CD4-positive, alpha-beta T cell treated with Interleukin-21 for 1 hour (primary cell): Measurements from ENCODE around the gene ACSM2A.
"Not testable (repeated sequence)": the region's sequence is repeated elsewhere in the genome, so short reads cannot be mapped to it uniquely, and the experiment has no call there.

ENCODE experiments used
- DNase-seq: peaks from one replicate; pipeline ENCODE4 v3.0.0-alpha.2; 2020

ACSM2A gene

DNA sequence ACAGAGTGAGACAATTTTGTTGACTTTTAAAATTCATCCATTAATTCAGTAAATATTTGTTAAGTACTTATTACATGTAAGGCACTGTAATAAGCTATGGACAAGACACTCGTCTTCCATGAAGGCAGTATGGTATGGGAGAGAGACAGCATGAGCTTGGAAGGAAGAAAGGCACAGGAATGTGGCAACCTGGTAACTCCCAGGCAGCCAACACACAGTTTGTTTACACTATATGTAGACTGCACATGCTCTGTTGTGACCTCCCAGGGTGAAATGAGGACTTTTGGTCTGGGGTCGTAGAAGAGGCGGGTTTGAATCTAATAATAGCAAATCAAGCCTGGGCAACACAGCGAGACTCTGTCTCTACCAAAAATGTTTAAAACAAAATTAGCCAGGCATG is 9.0 kb downstream of the ACSM2A start:
- not testable (repeated sequence) for DNase-seq

DNA sequence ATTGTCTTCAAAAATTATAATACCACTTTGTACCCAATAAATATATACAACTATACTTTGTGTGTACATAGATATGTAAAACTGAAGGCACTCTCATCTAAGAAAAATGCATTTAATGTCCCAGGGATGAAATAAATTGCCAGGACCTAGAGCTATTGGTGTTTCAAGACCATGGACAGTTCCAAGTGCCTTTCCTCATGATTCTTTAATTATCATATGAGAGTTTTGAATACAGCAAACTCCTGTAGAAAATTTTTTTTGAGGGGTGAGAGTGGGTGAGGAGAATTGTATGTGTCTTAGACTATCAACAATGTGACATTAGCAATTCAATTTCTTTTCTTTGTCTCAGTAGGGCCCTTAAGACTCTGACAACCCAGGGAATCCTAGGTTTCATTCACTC is 17.6 kb downstream of the ACSM2A start:
- not testable (repeated sequence) for DNase-seq

- DNase-seq, result not testable (repeated sequence)
These were observed 18.6 kb downstream of the ACSM2A start for GRCh38 chr16:20469930-20470329.

DNA sequence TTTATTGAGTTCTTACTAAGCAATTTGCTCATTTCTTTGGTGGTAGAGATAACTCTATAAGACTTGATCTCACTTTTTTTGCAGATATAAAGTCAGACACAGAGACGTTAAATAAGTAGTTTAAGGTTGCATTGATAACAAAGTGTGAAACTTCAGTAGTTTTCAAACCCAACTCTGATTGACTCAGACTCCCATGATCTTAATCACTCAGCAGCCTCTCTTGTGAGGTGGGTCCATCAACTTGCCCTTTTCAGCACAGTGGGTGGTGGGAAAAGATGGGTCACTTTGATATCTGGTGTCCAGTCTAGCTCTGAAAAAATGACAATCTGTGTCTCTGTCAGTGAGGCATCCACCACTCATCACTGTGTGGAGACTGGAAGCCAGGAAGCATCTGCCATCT is 19.4 kb downstream of the ACSM2A start:
- DNase-seq, result not testable (repeated sequence)

DNA sequence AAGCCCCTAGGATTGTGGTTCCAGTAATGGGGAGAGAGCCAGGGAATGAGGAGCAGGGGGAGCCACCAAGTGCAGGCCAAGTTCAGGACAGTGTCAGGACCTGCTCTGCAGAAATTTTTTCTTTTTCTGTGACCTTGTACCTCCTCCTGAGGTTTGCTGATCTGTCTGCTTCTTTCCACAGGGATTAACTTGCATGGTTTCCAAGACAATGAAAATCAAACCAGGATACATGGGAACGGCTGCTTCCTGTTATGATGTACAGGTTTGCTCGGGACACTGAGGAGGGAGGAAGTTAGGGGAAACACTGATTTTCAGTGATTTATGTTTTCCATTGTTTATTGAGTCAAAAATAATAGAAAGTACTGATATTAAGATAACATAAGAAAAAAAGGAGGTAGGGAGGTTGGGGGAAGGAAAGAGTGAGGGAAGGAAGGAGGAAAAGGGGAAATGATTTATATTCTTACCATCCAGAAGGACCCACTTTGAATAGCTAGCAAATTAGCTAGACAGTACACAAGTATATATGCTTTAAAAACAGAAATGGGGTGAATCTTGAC is 25.9 kb downstream of the ACSM2A start:
- DNase-seq, result not testable (repeated sequence)

- not testable (repeated sequence) for DNase-seq
These were observed 32.7 kb downstream of the ACSM2A start for GRCh38 chr16:20483989-20484388.

- no peak for DNase-seq
These were observed 33.4 kb downstream of the ACSM2A start for GRCh38 chr16:20484726-20485125.

DNA sequence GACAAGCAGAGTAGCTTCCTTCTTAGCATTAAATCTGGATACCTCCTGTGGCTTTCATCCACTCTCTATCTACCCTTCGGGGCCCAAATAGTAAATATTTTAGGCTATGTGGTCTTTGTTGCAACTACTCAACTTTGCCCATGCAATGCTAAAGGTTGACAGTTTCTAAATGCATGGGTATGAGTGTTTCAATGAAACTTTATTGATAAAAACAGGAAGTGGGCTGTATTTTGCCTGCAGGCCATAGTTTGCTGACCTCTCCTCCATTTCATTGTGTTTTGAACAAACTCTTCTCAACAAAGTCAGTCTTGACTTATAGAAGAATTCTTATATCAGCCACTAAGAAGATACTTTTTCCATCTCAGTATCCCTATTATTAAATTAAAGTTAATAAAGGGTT is 34.1 kb downstream of the ACSM2A start:
- DNase-seq, result no peak

DNA sequence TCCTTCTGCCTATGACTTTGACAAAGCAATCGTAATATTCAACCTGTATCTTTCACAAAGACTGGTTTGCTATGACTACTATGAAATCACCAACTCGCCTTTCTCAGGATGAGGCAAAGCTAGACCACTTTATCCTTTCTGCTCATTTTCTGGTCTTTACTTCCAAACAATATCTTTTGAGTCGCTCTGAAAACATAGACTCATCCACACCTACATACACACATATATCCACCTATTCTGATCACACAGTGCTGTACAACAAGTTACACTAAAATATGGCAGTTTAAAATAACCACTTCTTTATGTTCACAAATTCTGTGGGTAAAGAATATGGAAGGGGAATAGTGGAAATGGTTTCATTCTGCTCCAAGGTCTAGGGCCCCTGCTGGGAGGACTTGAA is 39.7 kb downstream of the ACSM2A start:
- not testable (repeated sequence) for DNase-seq

DNA sequence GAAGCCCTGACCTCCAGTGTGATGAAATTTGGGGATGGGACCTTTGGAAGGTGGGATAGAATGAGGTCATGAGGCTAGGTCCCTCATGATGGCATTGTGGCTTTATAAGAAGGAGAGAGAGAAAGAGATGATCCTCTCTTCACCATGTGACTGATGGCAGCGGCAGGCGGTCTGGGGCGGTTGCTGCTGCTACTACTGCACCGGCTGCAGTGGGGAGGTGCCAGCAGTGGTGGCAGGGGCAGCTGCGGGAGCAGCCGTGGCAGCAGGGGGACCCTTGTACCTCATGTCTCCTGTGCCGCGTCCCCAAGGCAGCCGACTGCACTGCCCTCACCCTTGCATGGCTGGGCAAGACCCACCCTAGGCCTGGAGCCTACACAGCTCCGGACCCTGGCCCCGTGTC is 40.1 kb downstream of the ACSM2A start:
- not testable (repeated sequence) for DNase-seq

GRCh38 chr16:20504418-20504817 is 53.1 kb downstream of the ACSM2A start:
- DNase-seq, result no peak

DNA sequence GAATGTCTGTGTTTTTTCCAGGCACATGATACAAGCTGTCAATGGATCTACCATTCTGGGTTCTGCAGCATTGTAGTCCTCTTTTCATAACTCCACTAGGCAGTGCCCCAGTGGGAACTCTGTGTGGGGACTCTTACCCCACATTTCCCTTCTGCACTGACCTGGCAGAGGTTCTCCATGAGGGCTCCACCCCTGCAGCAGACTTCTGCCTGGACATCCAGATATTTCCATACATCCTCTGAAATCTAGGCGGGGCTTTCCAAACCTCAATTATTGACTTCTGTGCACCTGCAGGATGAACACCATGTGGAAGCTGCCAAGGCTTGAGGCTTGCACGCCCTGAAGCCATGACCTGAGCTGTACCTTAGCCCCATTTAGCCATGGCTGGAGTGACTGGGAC is 56.0 kb downstream of the ACSM2A start:
- DNase-seq, result no peak

DNA sequence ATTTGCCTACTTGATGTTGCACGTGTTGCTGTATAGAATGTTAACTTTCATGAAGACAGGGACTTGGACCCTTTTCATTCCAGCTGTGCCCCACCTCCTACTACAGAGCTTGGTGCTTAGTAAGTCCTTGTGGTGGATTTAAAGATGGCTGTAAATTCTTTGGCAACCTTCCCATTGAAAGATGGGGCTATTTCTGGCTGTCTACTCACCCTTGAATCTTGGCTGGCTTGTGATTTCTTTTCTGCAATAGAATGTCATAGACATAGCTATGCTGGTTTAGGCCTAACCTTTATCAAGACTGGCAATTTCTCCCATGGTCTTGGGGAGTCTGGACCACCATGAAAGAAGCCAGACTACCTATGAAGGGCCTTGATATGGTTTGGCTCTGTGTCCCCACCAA is 59.0 kb downstream of the ACSM2A start:
- no peak for DNase-seq

DNA sequence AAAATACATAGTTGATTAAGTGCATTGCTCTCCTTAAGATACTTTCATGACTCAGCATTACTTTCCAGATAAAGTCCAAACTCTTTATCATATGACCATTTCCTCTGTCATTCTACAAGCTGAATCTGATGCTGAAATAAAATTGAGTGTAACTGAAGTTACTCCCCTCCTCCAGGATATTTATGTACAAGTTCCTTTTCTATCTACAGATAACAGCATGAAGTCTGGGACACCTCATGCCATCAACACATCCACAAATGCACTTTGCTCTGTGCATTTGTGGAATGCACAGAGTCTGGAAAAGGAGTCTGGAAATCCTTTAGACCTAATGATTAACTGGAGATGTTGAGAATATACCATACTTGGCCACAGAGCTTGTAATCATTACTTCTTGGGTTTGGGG is 64.4 kb downstream of the ACSM2A start:
- DNase-seq, result no peak

GRCh38 chr16:20517149-20517548 is 65.8 kb downstream of the ACSM2A start:
- no peak for DNase-seq

DNA sequence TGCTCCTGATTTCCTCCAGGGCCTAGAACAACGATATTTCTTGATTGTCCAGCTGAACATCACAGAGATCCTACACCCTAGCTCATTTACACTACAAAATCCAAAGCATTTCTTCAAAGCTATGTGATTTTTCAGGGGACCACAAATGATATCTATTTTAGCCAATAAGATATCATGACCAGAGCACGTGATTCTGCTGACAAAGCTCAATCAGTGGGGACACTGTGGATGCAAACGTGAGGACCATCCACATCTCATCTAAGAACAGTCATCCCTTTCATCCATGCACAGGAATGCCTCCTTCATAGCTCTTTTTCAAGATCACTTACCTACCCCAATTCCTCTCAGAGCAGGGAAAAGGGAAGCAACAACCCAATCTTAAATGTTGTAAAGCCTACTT is 67.9 kb downstream of the ACSM2A start:
- DNase-seq, result no peak

- no peak for DNase-seq
These were observed 68.8 kb downstream of the ACSM2A start for GRCh38 chr16:20520103-20520502.

DNA sequence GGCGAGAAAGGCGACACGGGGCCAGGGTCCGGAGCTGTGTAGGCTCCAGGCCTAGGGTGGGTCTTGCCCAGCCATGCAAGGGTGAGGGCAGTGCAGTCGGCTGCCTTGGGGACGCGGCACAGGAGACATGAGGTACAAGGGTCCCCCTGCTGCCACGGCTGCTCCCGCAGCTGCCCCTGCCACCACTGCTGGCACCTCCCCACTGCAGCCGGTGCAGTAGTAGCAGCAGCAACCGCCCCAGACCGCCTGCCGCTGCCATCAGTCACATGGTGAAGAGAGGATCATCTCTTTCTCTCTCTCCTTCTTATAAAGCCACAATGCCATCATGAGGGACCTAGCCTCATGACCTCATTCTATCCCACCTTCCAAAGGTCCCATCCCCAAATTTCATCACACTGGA is 80.5 kb downstream of the ACSM2A start:
- not testable (repeated sequence) for DNase-seq

DNA sequence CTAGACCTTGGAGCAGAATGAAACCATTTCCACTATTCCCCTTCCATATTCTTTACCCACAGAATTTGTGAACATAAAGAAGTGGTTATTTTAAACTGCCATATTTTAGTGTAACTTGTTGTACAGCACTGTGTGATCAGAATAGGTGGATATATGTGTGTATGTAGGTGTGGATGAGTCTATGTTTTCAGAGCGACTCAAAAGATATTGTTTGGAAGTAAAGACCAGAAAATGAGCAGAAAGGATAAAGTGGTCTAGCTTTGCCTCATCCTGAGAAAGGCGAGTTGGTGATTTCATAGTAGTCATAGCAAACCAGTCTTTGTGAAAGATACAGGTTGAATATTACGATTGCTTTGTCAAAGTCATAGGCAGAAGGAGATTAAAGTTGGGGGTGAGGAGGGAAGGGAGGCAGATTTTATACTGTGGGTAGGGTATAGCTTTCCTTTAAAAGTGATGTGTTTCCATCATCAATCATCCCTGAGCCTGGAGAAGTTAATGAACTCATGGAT is 81.0 kb downstream of the ACSM2A start:
- DNase-seq, result not testable (repeated sequence)

GRCh38 chr16:20536669-20537068 is 85.3 kb downstream of the ACSM2A start:
- DNase-seq, result not testable (repeated sequence)
